Kidney (tissue), 14 donors: ENCODE data around the gene DNM3. TPM values are rescaled to one million over a fixed set of nuclear protein-coding genes. Genes with fewer than 3 reads are reported as not detected.

Experiments used
- DNase-seq, 5 donors: peaks; one replicate each; pipeline ENCODE4 v3.0.0-alpha.2; 2013 to 2020
- FAIRE-seq: peaks from 2 replicates; lab custom pipeline; 2012; peaks lifted over from hg19 to GRCh38; lab: Jason Lieb, UNC
- H3K27ac ChIP-seq, 2 donors: one replicate each; pipeline ENCODE4 v1.7.0; 2013; ENCODE audit warnings: low read depth in 2 of 2, low read length in 2 of 2, inconsistent platforms in 1 of 2
- H3K27me3 ChIP-seq: one replicate; pipeline ENCODE4 v1.7.1; 2013; ENCODE audit warnings: low read length, inconsistent platforms; ENCODE audit not compliant: control insufficient read depth, insufficient read depth
- H3K36me3 ChIP-seq, 3 donors: one replicate each; pipeline versions ENCODE4 v1.7.0 to v1.7.1; 2013; ENCODE audit warnings: low read length in 3 of 3, control low read depth in 1 of 3, inconsistent platforms in 1 of 3; ENCODE audit not compliant: insufficient read depth in 3 of 3, control insufficient read depth in 2 of 3
- H3K4me1 ChIP-seq, 3 donors: one replicate each; pipeline versions ENCODE4 v1.7.0 to v1.7.1; 2013; ENCODE audit warnings: low read length in 3 of 3, inconsistent platforms in 1 of 3, low read depth in 1 of 3; ENCODE audit not compliant: control insufficient read depth in 2 of 3, insufficient read depth in 2 of 3
- H3K4me3 ChIP-seq, 3 donors: one replicate each; pipeline versions ENCODE4 v1.7.0 to v1.8.1; 2013; ENCODE audit warnings: low read length in 3 of 3, control low read depth in 1 of 3, inconsistent platforms in 1 of 3
- H3K9ac ChIP-seq, 3 donors: one replicate each; pipeline versions ENCODE4 v1.7.0 to v1.7.1; 2013; ENCODE audit warnings: low read length in 3 of 3, control low read depth in 1 of 3, inconsistent platforms in 1 of 3
- H3K9me3 ChIP-seq, 3 donors: one replicate each; pipeline versions ENCODE4 v1.7.0 to v1.7.1; 2013; ENCODE audit warnings: low read length in 3 of 3, control low read depth in 1 of 3, inconsistent platforms in 1 of 3; ENCODE audit not compliant: control insufficient read depth in 2 of 3, insufficient read depth in 1 of 3
- intact Hi-C: fragments of 100-400 bp; cut with DNase I; formaldehyde crosslinking; loops from one replicate; pipeline ENCODE4 v1.11.1; 2022
- polyA plus RNA-seq: library from polyadenylated mRNA; stranded (reverse); fragments of 350-450 nt; fragmentation: Illumina TruSeq; extraction: RNeasy Lipid Tissue Mini Kit (QIAGEN cat#74804); gene quantifications from one replicate; pipeline ENCODE4 v1.2.3, GENCODE V29; 2014; ENCODE audit warnings: low read depth, low replicate concordance; ENCODE audit not compliant: insufficient read depth
- total RNA-seq: library from RNA; stranded (reverse); fragmentation: NEBNext Ultra II Directional; extraction: Animal tissue kit (Norgen Biotek cat#: 25700); gene quantifications from one replicate; pipeline ENCODE4 v1.2.1, GENCODE V29; 2021
- TF ChIP-seq, protein P1 (sequence below): IDR thresholded peaks from 3 replicates; pipeline ENCODE4 v1.5.1; 2012; ENCODE audit warnings: mild to moderate bottlenecking, moderate library complexity, borderline replicate concordance; ENCODE audit not compliant: insufficient read depth; ENCODE audit errors: extremely low read depth
- donor health status: control.
- donor health status: control.
- donor health status: control.
- donor health status: control.
- donor health status: control.
- donor health status: DM: yes; HTN: yes; CAD: no.
- donor health status: Normal renal cell carcinoma (clear cell type).

DNM3 gene
- total and polyA plus RNA-seq, 2 donors from 2014 or later = 5.9 to 19.1 TPM

DNA sequence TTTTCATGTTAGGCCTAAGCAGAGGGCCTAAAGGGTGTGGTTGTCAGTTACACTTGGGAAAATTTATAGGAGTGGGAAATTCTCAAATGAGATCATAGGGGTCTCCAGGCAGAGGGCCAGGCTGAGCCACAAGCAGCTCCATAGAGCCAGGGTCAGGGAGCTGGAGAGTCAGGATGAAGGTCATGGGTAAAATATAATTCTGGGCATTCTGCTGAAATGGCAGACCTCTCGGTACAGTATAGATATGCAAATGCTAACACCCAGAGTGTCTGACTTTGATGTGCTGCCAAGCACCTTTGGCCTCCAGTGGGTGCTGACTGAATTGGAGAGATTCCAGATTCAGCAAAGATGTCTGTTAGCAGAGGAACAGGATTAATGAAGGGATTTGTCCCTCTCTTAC, 40.1 kb downstream of the DNM3 start:
- intact Hi-C loops = no loop called here
- no peak overlapping the region for H3K9ac ChIP-seq
- FAIRE-seq = no peak

GRCh38 chr1:171883849-171884248, 42.6 kb downstream of the DNM3 start:
- no peak overlapping the region for H3K9ac ChIP-seq
- intact Hi-C loops = no loop called here
- TF ChIP-seq, protein P1, sequence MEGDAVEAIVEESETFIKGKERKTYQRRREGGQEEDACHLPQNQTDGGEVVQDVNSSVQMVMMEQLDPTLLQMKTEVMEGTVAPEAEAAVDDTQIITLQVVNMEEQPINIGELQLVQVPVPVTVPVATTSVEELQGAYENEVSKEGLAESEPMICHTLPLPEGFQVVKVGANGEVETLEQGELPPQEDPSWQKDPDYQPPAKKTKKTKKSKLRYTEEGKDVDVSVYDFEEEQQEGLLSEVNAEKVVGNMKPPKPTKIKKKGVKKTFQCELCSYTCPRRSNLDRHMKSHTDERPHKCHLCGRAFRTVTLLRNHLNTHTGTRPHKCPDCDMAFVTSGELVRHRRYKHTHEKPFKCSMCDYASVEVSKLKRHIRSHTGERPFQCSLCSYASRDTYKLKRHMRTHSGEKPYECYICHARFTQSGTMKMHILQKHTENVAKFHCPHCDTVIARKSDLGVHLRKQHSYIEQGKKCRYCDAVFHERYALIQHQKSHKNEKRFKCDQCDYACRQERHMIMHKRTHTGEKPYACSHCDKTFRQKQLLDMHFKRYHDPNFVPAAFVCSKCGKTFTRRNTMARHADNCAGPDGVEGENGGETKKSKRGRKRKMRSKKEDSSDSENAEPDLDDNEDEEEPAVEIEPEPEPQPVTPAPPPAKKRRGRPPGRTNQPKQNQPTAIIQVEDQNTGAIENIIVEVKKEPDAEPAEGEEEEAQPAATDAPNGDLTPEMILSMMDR = no peak
- no peaks in the 10 kb centered on the region for H3K27me3 ChIP-seq
- FAIRE-seq (no peak), DNase-seq (no peak)
- no peak overlapping the region for H3K4me3 ChIP-seq
- H3K27ac ChIP-seq = no peak overlapping the region
- no peaks in the 10 kb centered on the region for H3K4me1 ChIP-seq
- H3K36me3 ChIP-seq = no peaks in the 10 kb centered on the region
- no peaks in the 10 kb centered on the region for H3K9me3 ChIP-seq

More for the DNA sequence above, 40.1 kb downstream of the DNM3 start:
- no peak overlapping the region for H3K4me3 ChIP-seq
- no peaks in the 10 kb centered on the region for H3K4me1 ChIP-seq
- H3K27me3 ChIP-seq = no peaks in the 10 kb centered on the region
- H3K36me3 ChIP-seq = no peaks in the 10 kb centered on the region
- no peak overlapping the region for H3K27ac ChIP-seq
- DNase-seq = no peak
- TF ChIP-seq, protein P1 = no peak
- no peaks in the 10 kb centered on the region for H3K9me3 ChIP-seq

- intact Hi-C loops = no loop called here
- no peak for FAIRE-seq
These were observed 43.2 kb downstream of the DNM3 start for GRCh38 chr1:171884475-171884874.

More at GRCh38 chr1:171884475-171884874, 43.2 kb downstream of the DNM3 start:
- H3K4me1 ChIP-seq = no peaks in the 10 kb centered on the region
- TF ChIP-seq, protein P1 = no peak
- H3K9ac ChIP-seq = no peak overlapping the region
- no peak overlapping the region for H3K27ac ChIP-seq
- no peaks in the 10 kb centered on the region for H3K9me3 ChIP-seq
- H3K4me3 ChIP-seq = no peak overlapping the region
- no peaks in the 10 kb centered on the region for H3K36me3 ChIP-seq
- no peaks in the 10 kb centered on the region for H3K27me3 ChIP-seq
- no peak for DNase-seq
